Esophagus muscularis mucosa (tissue), 4 donors: ENCODE measurements around the gene DUOXA1.

Experiments
- CTCF ChIP-seq, 3 experiments: fragments of 200-600 bp in 2 of 3; fragments of 450-650 bp in 1 of 3; sonication (generic) in 2 of 3; IDR thresholded peaks; one replicate each; pipeline ENCODE4 v1.5.1; 2017 to 2019; ENCODE audit warnings: antibody characterized with exemption in 3 of 3, mild to moderate bottlenecking in 2 of 3, moderate library complexity in 1 of 3
- EP300 ChIP-seq: sonication (generic); formaldehyde crosslinking; IDR thresholded peaks from one replicate; pipeline ENCODE4 v1.6.1; 2017; ENCODE audit warnings: antibody characterized with exemption
- POLR2A ChIP-seq: fragments of 450-650 bp; IDR thresholded peaks from one replicate; pipeline ENCODE4 v1.6.1; 2017; ENCODE audit warnings: antibody characterized with exemption, moderate library complexity, mild to moderate bottlenecking, low read depth

- TF ChIP-seq CTCF (IDR thresholded peaks at IDR 0.05) = no peak
- TF ChIP-seq EP300 = no peak
- TF ChIP-seq POLR2A = no peak
These were observed 38.6 kb upstream of the DUOXA1 start for GRCh38 chr15:45168286-45168685.
